HG03460 (cell line): ENCODE data around the gene RGS6.

Source experiments
- ATAC-seq: cut with Tn5 transposase; IDR thresholded peaks from one replicate; pipeline ENCODE4 v1.9.1; 2021; ENCODE audit not compliant: unreplicated experiment

RGS6 gene

GRCh38 chr14:72303930-72304329 is 371.7 kb downstream of the RGS6 start:
- ATAC-seq: no peak

GRCh38 chr14:72305561-72305960 is 373.3 kb downstream of the RGS6 start:
- ATAC-seq: no peak

GRCh38 chr14:72308967-72309485 is 376.8 kb downstream of the RGS6 start:
- ATAC-seq: no peak

GRCh38 chr14:72311116-72311515 is 378.9 kb downstream of the RGS6 start:
- ATAC-seq: no peak

GRCh38 chr14:72311516-72311915 is 379.3 kb downstream of the RGS6 start:
- no peak for ATAC-seq

- no peak for ATAC-seq
Observed at GRCh38 chr14:72314808-72315435, 382.7 kb downstream of the RGS6 start.

GRCh38 chr14:72315714-72316113 is 383.5 kb downstream of the RGS6 start:
- no peak for ATAC-seq

- ATAC-seq: no peak
Observed at GRCh38 chr14:72318648-72319047, 386.4 kb downstream of the RGS6 start.

- ATAC-seq: no peak
Observed at GRCh38 chr14:72332046-72332445, 399.8 kb downstream of the RGS6 start.

GRCh38 chr14:72332871-72333270 is 400.6 kb downstream of the RGS6 start:
- no peak for ATAC-seq

- no peak for ATAC-seq
Observed at GRCh38 chr14:72333357-72333756, 401.1 kb downstream of the RGS6 start.

GRCh38 chr14:72336311-72336980 is 404.2 kb downstream of the RGS6 start:
- ATAC-seq: no peak

- ATAC-seq: no peak
Observed at GRCh38 chr14:72341237-72341636, 409.0 kb downstream of the RGS6 start.

- ATAC-seq: no peak
Observed at GRCh38 chr14:72341686-72342085, 409.5 kb downstream of the RGS6 start.

- ATAC-seq: no peak
Observed at GRCh38 chr14:72347118-72347517, 414.9 kb downstream of the RGS6 start.

GRCh38 chr14:72350215-72350614 is 418.0 kb downstream of the RGS6 start:
- no peak for ATAC-seq

GRCh38 chr14:72352012-72352411 is 419.8 kb downstream of the RGS6 start:
- ATAC-seq: no peak

- no peak for ATAC-seq
Observed at GRCh38 chr14:72366619-72367018, 434.4 kb downstream of the RGS6 start.

- no peak for ATAC-seq
Observed at GRCh38 chr14:72369106-72369505, 436.9 kb downstream of the RGS6 start.

GRCh38 chr14:72377016-72377415 is 444.8 kb downstream of the RGS6 start:
- ATAC-seq: no peak

- ATAC-seq: no peak
Observed at GRCh38 chr14:72380456-72380855, 448.2 kb downstream of the RGS6 start.

- ATAC-seq: no peak
Observed at GRCh38 chr14:72383865-72384264, 451.6 kb downstream of the RGS6 start.

GRCh38 chr14:72387726-72388125 is 455.5 kb downstream of the RGS6 start:
- no peak for ATAC-seq
